ENCODE data around the gene PDCD1. TPM values are rescaled to one million over a fixed set of nuclear protein-coding genes. Genes with fewer than 3 reads are reported as not detected.
A peak's percentile ranks its signal among the peaks of the same experiment; 100 is the strongest.
"Not testable (repeated sequence)": the region's sequence is repeated elsewhere in the genome, so short reads cannot be mapped to it uniquely, and the experiment has no call there.

PDCD1 gene
- total RNA-seq, 5 donors from 2014 or later (not counting 1 experiment from before 2014, with no cell fraction given), result 1.3 to 6.8 (median 5.2) TPM

- H3K4me3 Mint-ChIP-seq; DNase-seq; POLR2A ChIA-PET; H3K36me3 ChIP-seq (ENCODE audit: control insufficient read depth in 2 of 2, extremely low read depth in 1 of 2, insufficient read depth in 1 of 2, low read length in 1 of 2); H3K27ac ChIP-seq (ENCODE audit: low read length); CTCF ChIA-PET; H3K36me3 Mint-ChIP-seq; ATAC-seq (replicated peaks in 1 of 4); H3K4me3 ChIP-seq (ENCODE audit: control insufficient read depth in 1 of 2, extremely low read depth in 1 of 2, low read length in 1 of 2); H3K9me3 ChIP-seq; H3K27ac Mint-ChIP-seq; H3K27me3 ChIP-seq (replicated peaks in 1 of 2; ENCODE audit: control insufficient read depth in 2 of 2, extremely low read depth in 1 of 2, insufficient read depth in 2 of 2, low read length in 1 of 2); H3K9me3 Mint-ChIP-seq; H3K4me1 ChIP-seq (ENCODE audit: control insufficient read depth in 1 of 2, extremely low read depth in 1 of 2, insufficient read depth in 2 of 2, low read length in 2 of 2): not testable (repeated sequence)
- Mint-ChIP-seq H3K27me3 (peaks cover 5 to 11% of the 10 kb centered on the region in 2 donors), H3K4me1 (peaks cover 2 to 21% (median 8%) of the 10 kb centered on the region in 3 donors)
- 94% methylated on average over 16 of the region's 28 CpGs for WGBS (ENCODE audit: insufficient coverage)
Observed at GRCh38 chr2:241833756-241834526, 24.8 kb downstream of the PDCD1 start.

DNA sequence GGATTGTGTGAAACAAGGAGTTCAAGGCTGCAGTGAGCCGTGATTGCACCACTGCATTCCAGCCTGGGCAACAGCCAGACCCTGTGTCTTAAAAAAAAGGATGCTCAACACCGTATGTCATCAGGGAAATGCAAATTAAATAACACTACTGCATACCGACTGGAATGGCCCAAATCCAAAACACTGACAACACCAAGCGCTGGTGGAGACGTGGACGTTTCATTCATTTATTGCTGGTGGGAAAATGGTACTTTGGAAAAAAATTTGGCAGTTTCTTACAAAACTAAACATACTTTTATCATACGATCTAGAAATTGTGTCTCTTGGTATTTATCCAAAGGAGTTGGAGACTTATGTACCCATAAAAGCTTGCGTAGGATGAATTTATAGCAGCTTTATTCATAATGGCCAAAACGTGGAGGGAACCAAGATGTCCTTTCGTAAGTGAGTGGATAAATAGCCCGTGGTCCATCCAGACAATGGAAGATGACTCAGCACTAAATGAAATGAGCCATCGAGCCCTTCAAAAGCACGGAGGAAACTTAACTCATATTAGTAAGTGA is 25.5 kb downstream of the PDCD1 start:
- Histone ChIP-seq H3K4me1 (ENCODE audit: control insufficient read depth in 1 of 2, extremely low read depth in 1 of 2, insufficient read depth in 2 of 2, low read length in 2 of 2) (no peaks in the 10 kb centered on the region), H3K9me3 (no peaks in the 10 kb centered on the region), H3K4me3 (ENCODE audit: control insufficient read depth in 1 of 2, extremely low read depth in 1 of 2, low read length in 1 of 2) (no peak overlapping the region), H3K36me3 (ENCODE audit: control insufficient read depth in 2 of 2, extremely low read depth in 1 of 2, insufficient read depth in 1 of 2, low read length in 1 of 2) (no peaks in the 10 kb centered on the region), H3K27me3 (replicated peaks in 1 of 2; ENCODE audit: control insufficient read depth in 2 of 2, extremely low read depth in 1 of 2, insufficient read depth in 2 of 2, low read length in 1 of 2) (peaks cover 0 to 4% of the 10 kb centered on the region in 2 experiments), H3K27ac (ENCODE audit: low read length) (no peak overlapping the region)
- Mint-ChIP-seq H3K27ac (no peak overlapping the region), H3K4me3 (no peak overlapping the region), H3K4me1 (peaks cover 0 to 15% (median 4%) of the 10 kb centered on the region in 3 donors), H3K27me3 (peaks cover 5 to 13% of the 10 kb centered on the region in 2 donors), H3K9me3 (peaks cover 0 to 1% (median 0%) of the 10 kb centered on the region in 3 donors), H3K36me3 (no peaks in the 10 kb centered on the region)
- ChIA-PET CTCF (no interaction called here), POLR2A (no interaction called here)
- DNase-seq (no peak), ATAC-seq (replicated peaks in 1 of 4) (no peak)
- 48% methylated on average over 3 of the region's 13 CpGs for WGBS (ENCODE audit: insufficient coverage)

DNA sequence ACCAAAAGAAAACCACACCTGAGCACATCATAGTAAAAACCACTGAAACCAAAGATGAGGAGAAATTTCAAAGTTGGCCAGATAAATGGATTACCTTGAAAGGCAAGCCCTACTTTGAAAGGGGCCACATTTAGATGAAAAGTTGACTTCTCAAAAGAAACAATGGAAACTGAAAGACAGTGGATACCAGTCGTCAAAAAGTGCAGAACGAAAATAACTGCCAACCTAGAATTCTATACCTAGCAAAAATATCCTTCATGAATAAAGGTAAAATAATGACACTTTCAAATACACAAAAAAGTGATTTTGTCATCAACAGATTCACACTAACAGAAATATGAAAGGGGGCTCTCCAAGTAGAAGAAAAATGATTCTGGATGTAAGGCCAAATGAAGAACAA is 31.3 kb downstream of the PDCD1 start:
- ATAC-seq (replicated peaks in 1 of 4) (no peak), DNase-seq (no peak)
- Mint-ChIP-seq H3K27me3 (peaks cover 5 to 17% of the 10 kb centered on the region in 2 donors), H3K4me1 (peaks cover 3 to 9% (median 6%) of the 10 kb centered on the region in 3 donors), H3K4me3 (no peak overlapping the region), H3K9me3 (peaks cover 0 to 16% (median 11%) of the 10 kb centered on the region in 3 donors), H3K27ac (no peak overlapping the region), H3K36me3 (no peaks in the 10 kb centered on the region)
- no peaks in the 10 kb centered on the region for H3K9me3 ChIP-seq
- no peak overlapping the region for H3K27ac ChIP-seq (ENCODE audit: low read length)
- no peaks in the 10 kb centered on the region for H3K4me1 ChIP-seq (ENCODE audit: control insufficient read depth in 1 of 2, extremely low read depth in 1 of 2, insufficient read depth in 2 of 2, low read length in 2 of 2)
- no peak overlapping the region for H3K4me3 ChIP-seq (ENCODE audit: control insufficient read depth in 1 of 2, extremely low read depth in 1 of 2, low read length in 1 of 2)
- no CpG with 5 or more reads among the region's 2 CpGs for WGBS (ENCODE audit: insufficient coverage)
- CTCF ChIA-PET, result no interaction called here
- no peaks in the 10 kb centered on the region for H3K36me3 ChIP-seq (ENCODE audit: control insufficient read depth in 2 of 2, extremely low read depth in 1 of 2, insufficient read depth in 1 of 2, low read length in 1 of 2)
- POLR2A ChIA-PET, result no interaction called here
- H3K27me3 ChIP-seq (replicated peaks in 1 of 2; ENCODE audit: control insufficient read depth in 2 of 2, extremely low read depth in 1 of 2, insufficient read depth in 2 of 2, low read length in 1 of 2), result peaks cover 0 to 1% of the 10 kb centered on the region in 2 experiments

GRCh38 chr2:241823531-241824437 is 34.9 kb downstream of the PDCD1 start:
- H3K36me3 ChIP-seq (ENCODE audit: control insufficient read depth in 2 of 2, extremely low read depth in 1 of 2, insufficient read depth in 1 of 2, low read length in 1 of 2); ATAC-seq (replicated peaks in 1 of 4); H3K36me3 Mint-ChIP-seq; H3K4me1 ChIP-seq (ENCODE audit: control insufficient read depth in 1 of 2, extremely low read depth in 1 of 2, insufficient read depth in 2 of 2, low read length in 2 of 2); POLR2A ChIA-PET; H3K4me3 ChIP-seq (ENCODE audit: control insufficient read depth in 1 of 2, extremely low read depth in 1 of 2, low read length in 1 of 2); H3K27ac ChIP-seq (ENCODE audit: low read length); H3K4me3 Mint-ChIP-seq; H3K9me3 ChIP-seq; DNase-seq: not testable (repeated sequence)
- H3K27me3 Mint-ChIP-seq, result peaks cover 0 to 13% of the 10 kb centered on the region in 2 donors
- H3K9me3 Mint-ChIP-seq, result peaks cover 0 to 16% (median 11%) of the 10 kb centered on the region in 3 donors
- H3K4me1 Mint-ChIP-seq, result peaks cover 10 to 18% (median 11%) of the 10 kb centered on the region in 3 donors
- peaks cover 0 to 20% of the 10 kb centered on the region in 2 experiments for H3K27me3 ChIP-seq (replicated peaks in 1 of 2; ENCODE audit: control insufficient read depth in 2 of 2, extremely low read depth in 1 of 2, insufficient read depth in 2 of 2, low read length in 1 of 2)
- WGBS (ENCODE audit: insufficient coverage), result 94% methylated on average over 37 of the region's 45 CpGs
- H3K27ac Mint-ChIP-seq, result peak overlapping the region; percentile 23 to 27
- CTCF ChIA-PET, result interaction anchor here in 1 of 2 donors (0.7 kb wide), 1 partner anchor 10 kb away, joined by 3 read pairs; no protein-coding TSS in a partner anchor

DNA sequence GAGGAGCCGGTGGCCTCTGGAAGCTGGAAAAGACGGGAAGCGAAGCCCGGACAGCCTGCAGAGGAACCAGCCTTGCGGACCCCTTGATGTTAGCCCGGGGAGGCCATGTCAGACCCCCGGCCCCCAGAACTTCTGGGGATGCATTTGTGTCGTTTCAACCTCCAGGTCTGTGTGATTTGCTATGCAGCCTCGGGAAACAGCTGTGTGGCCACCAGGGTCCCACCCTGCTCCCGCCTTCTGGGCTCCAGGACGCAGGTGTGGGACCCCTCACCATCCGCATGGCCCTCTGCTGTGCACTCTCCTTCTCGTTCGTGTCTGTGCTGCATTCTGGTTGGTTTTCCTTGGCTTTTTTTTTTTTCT is 36.5 kb downstream of the PDCD1 start:
- H3K9me3 ChIP-seq, result no peaks in the 10 kb centered on the region
- POLR2A ChIA-PET, result no interaction called here
- H3K27ac ChIP-seq (ENCODE audit: low read length), result no peak overlapping the region
- CTCF ChIA-PET, result interaction anchor here in 1 of 2 donors (0.6 kb wide), 1 partner anchor 16 kb away, joined by 4 read pairs; no protein-coding TSS in a partner anchor
- Mint-ChIP-seq H3K27ac (no peak overlapping the region), H3K4me3 (peak overlapping the region in 1 of 3 donors; percentile 11), H3K4me1 (peaks cover 14 to 23% (median 16%) of the 10 kb centered on the region in 3 donors), H3K9me3 (peaks cover 0 to 8% (median 7%) of the 10 kb centered on the region in 3 donors), H3K36me3 (no peaks in the 10 kb centered on the region), H3K27me3 (peaks cover 0 to 10% of the 10 kb centered on the region in 2 donors)
- H3K4me3 ChIP-seq (ENCODE audit: control insufficient read depth in 1 of 2, extremely low read depth in 1 of 2, low read length in 1 of 2), result no peak overlapping the region
- DNase-seq (no peak), ATAC-seq (replicated peaks in 1 of 4) (no peak)
- peaks cover 0 to 25% of the 10 kb centered on the region in 2 experiments for H3K27me3 ChIP-seq (replicated peaks in 1 of 2; ENCODE audit: control insufficient read depth in 2 of 2, extremely low read depth in 1 of 2, insufficient read depth in 2 of 2, low read length in 1 of 2)
- H3K36me3 ChIP-seq (ENCODE audit: control insufficient read depth in 2 of 2, extremely low read depth in 1 of 2, insufficient read depth in 1 of 2, low read length in 1 of 2), result no peaks in the 10 kb centered on the region
- H3K4me1 ChIP-seq (ENCODE audit: control insufficient read depth in 1 of 2, extremely low read depth in 1 of 2, insufficient read depth in 2 of 2, low read length in 2 of 2), result peaks cover 0 to 16% of the 10 kb centered on the region in 2 experiments
- WGBS (ENCODE audit: insufficient coverage), result 77% methylated on average over 12 of the region's 14 CpGs
